SK-N-SH (cell line): Measurements from ENCODE around the gene NEK8. TPM values are rescaled to one million over a fixed set of nuclear protein-coding genes. Genes with fewer than 3 reads are reported as not detected.
A peak's percentile ranks its signal among the peaks of the same experiment; 100 is the strongest.

Experiments
- CTCF ChIA-PET: fragments of 300-600, 350-600 bp; formaldehyde crosslinking; extraction: SDS; loops from one replicate; lab custom pipeline; 2021; lab: Yijun Ruan, JAX
- POLR2A ChIA-PET: fragments of 350-600 bp; sonication (Branson Sonifier 250); formaldehyde crosslinking; extraction: SDS; loops from one replicate; lab custom pipeline; 2020; ENCODE audit warnings: antibody characterized with exemption, inconsistent platforms; lab: Yijun Ruan, JAX
- DNase-seq: peaks from one replicate; pipeline ENCODE4 v3.0.0; 2012
- H2AFZ ChIP-seq: fragments of 200-600 bp; sonication (generic); 2 replicates; pipeline ENCODE4 v1.8.1; 2016; ENCODE audit warnings: antibody characterized with exemption, mild to moderate bottlenecking, low read depth
- H3F3A ChIP-seq: fragments of 200-600 bp; sonication (generic); replicated peaks from 2 replicates; pipeline ENCODE3; 2016; ENCODE audit warnings: antibody characterized with exemption, mild to moderate bottlenecking; ENCODE audit not compliant: insufficient read depth
- H3K27ac ChIP-seq, 2 experiments: fragments of 200-500 bp in 1 of 2; fragments of 200-600 bp in 1 of 2; sonication (Bioruptor generic) in 1 of 2; sonication (generic), shearing (Covaris generic) in 1 of 2; 2 replicates each; pipeline versions ENCODE4 v1.5.1 to v1.6.1; 2014 to 2016; ENCODE audit warnings: low read depth in 2 of 2, inconsistent platforms in 1 of 2, low read length in 1 of 2, mild to moderate bottlenecking in 1 of 2, mixed read lengths in 1 of 2
- H3K27me3 ChIP-seq: fragments of 200-600 bp; sonication (generic), shearing (Covaris generic); 2 replicates; pipeline ENCODE4 v1.6.1; 2016; ENCODE audit warnings: mixed run types; ENCODE audit not compliant: insufficient read depth
- H3K36me3 ChIP-seq, 2 experiments: fragments of 200-500 bp in 1 of 2; fragments of 200-600 bp in 1 of 2; sonication (Bioruptor generic) in 1 of 2; sonication (generic) in 1 of 2; replicated peaks in 1 of 2; 2 replicates each; pipeline versions ENCODE3 to v1.5.1; 2014 to 2016; ENCODE audit warnings: low read length in 1 of 2, mild to moderate bottlenecking in 1 of 2; ENCODE audit not compliant: insufficient read depth in 2 of 2, control insufficient read depth in 1 of 2
- H3K4me1 ChIP-seq, 2 experiments: fragments of 200-500 bp in 1 of 2; fragments of 200-600 bp in 1 of 2; sonication (Bioruptor generic) in 1 of 2; sonication (generic), shearing (Covaris generic) in 1 of 2; 2 replicates each; pipeline versions ENCODE4 v1.5.1 to v1.6.1; 2014 to 2016; ENCODE audit warnings: low read depth in 1 of 2, low read length in 1 of 2, mixed run types in 1 of 2; ENCODE audit not compliant: insufficient read depth in 2 of 2, control insufficient read depth in 1 of 2
- H3K4me2 ChIP-seq: fragments of 200-600 bp; sonication (generic), shearing (Covaris generic); 2 replicates; pipeline ENCODE4 v1.6.1; 2017; ENCODE audit warnings: mixed run types
- H3K4me3 ChIP-seq, 2 experiments: fragments of 200-500 bp in 1 of 2; fragments of 200-600 bp in 1 of 2; sonication (Bioruptor generic) in 1 of 2; sonication (generic), shearing (Covaris generic) in 1 of 2; 2 replicates each; pipeline versions ENCODE4 v1.5.1 to v1.8.1; 2014 to 2016; ENCODE audit warnings: low read depth in 2 of 2, inconsistent platforms in 1 of 2, low read length in 1 of 2, mild to moderate bottlenecking in 1 of 2, mixed read lengths in 1 of 2, moderate library complexity in 1 of 2
- H3K79me2 ChIP-seq: fragments of 200-600 bp; sonication (generic); 2 replicates; pipeline ENCODE4 v1.8.1; 2017; ENCODE audit warnings: mild to moderate bottlenecking; ENCODE audit not compliant: insufficient read depth
- H3K9ac ChIP-seq: fragments of 200-600 bp; sonication (generic); 2 replicates; pipeline ENCODE4 v1.6.1; 2017; ENCODE audit warnings: mixed run types
- H3K9me2 ChIP-seq: fragments of 200-600 bp; sonication (generic); 2 replicates; pipeline ENCODE4 v1.6.1; 2017; ENCODE audit warnings: mixed run types
- H3K9me3 ChIP-seq: fragments of 200-600 bp; sonication (generic); 2 replicates; pipeline ENCODE4 v1.6.1; 2017; ENCODE audit warnings: mixed run types, mild to moderate bottlenecking, moderate library complexity
- H4K20me1 ChIP-seq: fragments of 200-600 bp; sonication (generic); 2 replicates; pipeline ENCODE4 v1.6.1; 2017; ENCODE audit warnings: mild to moderate bottlenecking, mixed run types; ENCODE audit not compliant: insufficient read depth
- CHD2 ChIP-seq: fragments of 150-350 bp; IDR thresholded peaks from 2 replicates; pipeline ENCODE4 v1.6.1; 2018; ENCODE audit warnings: low read length; ENCODE audit not compliant: partially characterized antibody
- CTCF ChIP-seq: fragments of 200-600 bp; sonication (generic); IDR thresholded peaks from 2 replicates; pipeline ENCODE4 v1.6.1; 2017; ENCODE audit warnings: antibody characterized with exemption, mild to moderate bottlenecking, moderate library complexity
- ELF1 ChIP-seq: IDR thresholded peaks from 2 replicates; pipeline ENCODE4 v1.4.0; 2012
- FOSL2 ChIP-seq: IDR thresholded peaks from 2 replicates; pipeline ENCODE4 v1.4.0; 2012; ENCODE audit warnings: low read depth, mild to moderate bottlenecking, moderate library complexity, borderline replicate concordance
- NFIC ChIP-seq: IDR thresholded peaks from 2 replicates; pipeline ENCODE4 v1.4.0; 2012; ENCODE audit warnings: borderline replicate concordance
- NRF1 ChIP-seq: IDR thresholded peaks from 2 replicates; pipeline ENCODE4 v1.6.1; 2012; ENCODE audit warnings: low read depth, mild to moderate bottlenecking, low read length
- RAD21 ChIP-seq: IDR thresholded peaks from 2 replicates; pipeline ENCODE4 v1.6.1; 2012; ENCODE audit warnings: mild to moderate bottlenecking, low read length
- SIN3A ChIP-seq: IDR thresholded peaks from 2 replicates; pipeline ENCODE4 v1.6.1; 2012; ENCODE audit warnings: low read depth, mild to moderate bottlenecking, low read length, moderate library complexity, borderline replicate concordance
- SMC3 ChIP-seq: IDR thresholded peaks from 2 replicates; pipeline ENCODE4 v1.6.1; 2012; ENCODE audit warnings: low read depth, low read length, improper control_type of control experiment
- TCF12 ChIP-seq: IDR thresholded peaks from 2 replicates; pipeline ENCODE4 v1.4.0; 2012
- USF2 ChIP-seq: fragments of 150-350 bp; IDR thresholded peaks from 2 replicates; pipeline ENCODE4 v1.6.1; 2017; ENCODE audit warnings: antibody characterized with exemption, low read length, low read depth, borderline replicate concordance
- WGBS: methylation state at CpG from one replicate; pipeline ENCODE4 v1.1.6; 2017; ENCODE audit warnings: low lambda C conversion rate; 5-methylcytosine and 5-hydroxymethylcytosine counted together
- polyA plus RNA-seq, 3 experiments: library from polyadenylated mRNA; depleted of rRNA; stranded (reverse); fragments of >200 nt; gene quantifications; 2 replicates each; pipeline ENCODE4 v1.2.3, GENCODE V29; 2012

The NEK8 gene
- polyA plus RNA-seq, 1 of the 3 experiments (the other 2 are of a cell fraction), result 6.0 TPM

GRCh38 chr17:28760601-28761562, 32.3 kb downstream of the NEK8 start:
- POLR2A ChIA-PET, result no interaction called here
- H4K20me1 ChIP-seq, result peaks cover 5% of the 10 kb centered on the region; the same call in 1 of the 2 replicates
- CTCF ChIA-PET, result interaction anchor here (0.9 to 6.5 kb wide), 8 partner anchors 12 to 356 kb away, joined by 3 to 125 read pairs (median 35); partner anchors contain the start of genes DHRS13, FLOT2, NEK8 and TLCD1

GRCh38 chr17:28763137-28763799, 34.7 kb downstream of the NEK8 start:
- TF ChIP-seq TCF12 (no peak), FOSL2 (no peak), CHD2 (no peak), NFIC (no peak)
- H3K4me3 ChIP-seq, result no peak overlapping the region
- CTCF ChIA-PET, result interaction anchor here (0.6 to 6.5 kb wide), 62 partner anchors 9 to 413 kb away, joined by 3 to 125 read pairs (median 5); partner anchors contain the start of genes DHRS13, ERAL1, FAM222B and FLOT2
- WGBS, result 95% methylated on average over 1 of the region's 1 CpG
- peaks cover 25% of the 10 kb centered on the region for H3F3A ChIP-seq
- no peak overlapping the region for H3K9ac ChIP-seq
- peaks cover 8% of the 10 kb centered on the region for H4K20me1 ChIP-seq
- no peak for DNase-seq
- no peaks in the 10 kb centered on the region for H3K9me2 ChIP-seq
- no peak overlapping the region for H3K4me2 ChIP-seq
- H3K36me3 ChIP-seq, result peaks cover 11 to 45% of the 10 kb centered on the region in 2 experiments
- H2AFZ ChIP-seq, result no peak overlapping the region
- peak overlapping the region in 1 of 2 experiments; percentile 0; a peak in 1 of 4 replicates for H3K27ac ChIP-seq
- no peaks in the 10 kb centered on the region for H3K9me3 ChIP-seq
- POLR2A ChIA-PET, result interaction anchor here (0.7 to 1.0 kb wide), 5 partner anchors 49 to 145 kb away, joined by 3 to 4 read pairs (median 3); partner anchors contain the start of gene DHRS13
- peaks cover 7% of the 10 kb centered on the region; the same call in 1 of the 2 replicates for H3K79me2 ChIP-seq
- H3K27me3 ChIP-seq, result no peaks in the 10 kb centered on the region
- peaks cover 0 to 19% of the 10 kb centered on the region in 2 experiments; a peak in 1 of 4 replicates for H3K4me1 ChIP-seq

More at GRCh38 chr17:28760601-28761562, 32.3 kb downstream of the NEK8 start:
- peaks cover 32% of the 10 kb centered on the region for H3F3A ChIP-seq
- H3K27me3 ChIP-seq, result no peaks in the 10 kb centered on the region
- no peak overlapping the region for H3K9ac ChIP-seq
- TF ChIP-seq NFIC (peak; percentile 44), ELF1 (no peak)
- H3K4me2 ChIP-seq, result no peak overlapping the region
- H3K9me3 ChIP-seq, result no peaks in the 10 kb centered on the region
- DNase-seq, result no peak
- H2AFZ ChIP-seq, result no peak overlapping the region
- peaks cover 12 to 47% of the 10 kb centered on the region in 2 experiments for H3K36me3 ChIP-seq
- peaks cover 7% of the 10 kb centered on the region; the same call in 1 of the 2 replicates for H3K79me2 ChIP-seq
- H3K4me1 ChIP-seq, result peaks cover 0 to 19% of the 10 kb centered on the region in 2 experiments; a peak in 1 of 4 replicates
- H3K9me2 ChIP-seq, result no peaks in the 10 kb centered on the region
- no peak overlapping the region for H3K4me3 ChIP-seq
- WGBS, result 61% methylated on average over 9 of the region's 9 CpGs
- H3K27ac ChIP-seq, result 0 out of 4 replicates have a peak overlapping the region, but pooled peaks of 1 of the 2 experiments have one; percentile 16

GRCh38 chr17:28763804-28764266, 35.2 kb downstream of the NEK8 start:
- peaks cover 0 to 19% of the 10 kb centered on the region in 2 experiments; a peak in 1 of 4 replicates for H3K4me1 ChIP-seq
- H3K9me2 ChIP-seq, result no peaks in the 10 kb centered on the region
- TF ChIP-seq CTCF (peak; percentile 96), SMC3 (peak; percentile 73), RAD21 (peak; percentile 81), SIN3A (no peak), USF2 (no peak), NRF1 (no peak), NFIC (peak; percentile 48)
- TF ChIP-seq, all 33 proteins: peak for 4
- peaks cover 11 to 39% of the 10 kb centered on the region in 2 experiments for H3K36me3 ChIP-seq
- DNase-seq, result peak; percentile 78
- peaks cover 8% of the 10 kb centered on the region for H4K20me1 ChIP-seq
- H3K9me3 ChIP-seq, result no peaks in the 10 kb centered on the region
- 75% methylated on average over 5 of the region's 5 CpGs for WGBS
- no peak overlapping the region for H3K9ac ChIP-seq
- H3F3A ChIP-seq, result peaks cover 25% of the 10 kb centered on the region
- ChIA-PET POLR2A (interaction anchor here (0.7 to 1.0 kb wide), 5 partner anchors 48 to 144 kb away, joined by 3 to 4 read pairs (median 3); partner anchors contain the start of gene DHRS13), CTCF (interaction anchor here (0.6 to 6.5 kb wide), 64 partner anchors 9 to 413 kb away, joined by 3 to 125 read pairs (median 5); partner anchors contain the start of genes DHRS13, ERAL1, FAM222B and FLOT2)
- H3K27ac ChIP-seq, result peak overlapping the region in 1 of 2 experiments; percentile 0; a peak in 1 of 4 replicates
- H3K79me2 ChIP-seq, result peaks cover 7% of the 10 kb centered on the region; the same call in 1 of the 2 replicates
- no peak overlapping the region for H3K4me3 ChIP-seq
- H3K4me2 ChIP-seq, result no peak overlapping the region
- no peak overlapping the region for H2AFZ ChIP-seq
- no peaks in the 10 kb centered on the region for H3K27me3 ChIP-seq
